B cell (primary cell): ENCODE results near the gene UBL3. TPM values are rescaled to one million over a fixed set of nuclear protein-coding genes. Genes with fewer than 3 reads are reported as not detected.

ENCODE experiments used
- ATAC-seq: fragments of 200-7000 bp; cut with Tn5 transposase; one replicate; pipeline ENCODE4 v1.10.0; 2021; ENCODE audit warnings: low read depth, mild to moderate bottlenecking, moderate number of reproducible peaks, moderate library complexity
- CTCF ChIA-PET: fragments of 350-600 bp; sonication (Branson Sonifier 250); formaldehyde crosslinking; loops from one replicate; lab custom pipeline; 2021; ENCODE audit warnings: antibody characterized with exemption, inconsistent platforms; lab: Charles Lee
- POLR2A ChIA-PET: fragments of 350-600 bp; sonication (Branson Sonifier 250); formaldehyde crosslinking; loops from one replicate; lab custom pipeline; 2021; ENCODE audit warnings: antibody characterized with exemption; lab: Charles Lee
- DNase-seq: peaks from one replicate; pipeline ENCODE4 v3.0.0; 2013
- H2AFZ ChIP-seq: 2 replicates; pipeline ENCODE4 v1.6.1; 2012; ENCODE audit warnings: mild to moderate bottlenecking, low read depth, low read length; ENCODE audit not compliant: insufficient read depth, poor library complexity, severe bottlenecking
- H3K27ac ChIP-seq, 2 donors: 1 replicate in 1 of 2; 2 replicates in 1 of 2; pipeline ENCODE4 v1.5.1; 2012 to 2013; ENCODE audit warnings: low read length in 2 of 2, mild to moderate bottlenecking in 2 of 2, moderate library complexity in 1 of 2
- H3K27me3 ChIP-seq, 4 experiments: fragments of 200-600 bp in 1 of 4; sonication (generic) in 1 of 4; replicated peaks in 1 of 4; 1 replicate in 2 of 4; 2 replicates in 2 of 4; pipeline versions ENCODE4 v1.6.1 to v1.7.0; 2013 to 2016; ENCODE audit warnings: low read length in 3 of 4, mild to moderate bottlenecking in 2 of 4, mixed read lengths in 1 of 4, moderate library complexity in 1 of 4; ENCODE audit not compliant: insufficient read depth in 4 of 4, control insufficient read depth in 3 of 4; ENCODE audit errors: control extremely low read depth in 1 of 4
- H3K36me3 ChIP-seq, 2 experiments: replicated peaks in 1 of 2; 1 replicate in 1 of 2; 2 replicates in 1 of 2; pipeline versions ENCODE4 v1.6.1 to v1.7.1; 2013; ENCODE audit warnings: low read length in 1 of 2; ENCODE audit not compliant: insufficient read depth in 2 of 2, control insufficient read depth in 1 of 2; ENCODE audit errors: control extremely low read depth in 1 of 2, extremely low read depth in 1 of 2
- H3K4me1 ChIP-seq, 2 donors: fragments of 200-600 bp in 1 of 2; sonication (generic) in 1 of 2; 1 replicate in 1 of 2; 2 replicates in 1 of 2; pipeline versions ENCODE4 v1.5.1 to v1.6.1; 2013 to 2017; ENCODE audit warnings: low read length in 2 of 2; ENCODE audit not compliant: control insufficient read depth in 2 of 2, insufficient read depth in 2 of 2
- H3K4me2 ChIP-seq: replicated peaks from 2 replicates; pipeline ENCODE3; 2012; ENCODE audit warnings: mild to moderate bottlenecking, low read depth, low read length; ENCODE audit not compliant: poor library complexity, severe bottlenecking
- H3K4me3 ChIP-seq, 5 experiments: fragments of 200-600 bp in 1 of 5; sonication (generic) in 1 of 5; 1 replicate in 3 of 5; 2 replicates in 2 of 5; pipeline versions ENCODE4 v1.5.1 to v1.7.0; 2011 to 2016; ENCODE audit warnings: low read length in 4 of 5, mild to moderate bottlenecking in 4 of 5, low read depth in 2 of 5, control low read depth in 1 of 5, moderate library complexity in 1 of 5; ENCODE audit not compliant: insufficient read depth in 1 of 5; ENCODE audit errors: control extremely low read depth in 1 of 5, extremely low read depth in 1 of 5
- H3K79me2 ChIP-seq: fragments of 200-600 bp; sonication (generic); one replicate; pipeline ENCODE4 v1.6.0; 2016; ENCODE audit warnings: low read length; ENCODE audit not compliant: control insufficient read depth, insufficient read depth
- H3K9ac ChIP-seq: fragments of 200-600 bp; sonication (generic); 2 replicates; pipeline ENCODE4 v1.6.1; 2017; ENCODE audit warnings: mild to moderate bottlenecking, low read length, moderate library complexity
- H3K9me3 ChIP-seq, 3 donors: one replicate each; pipeline versions ENCODE4 v1.6.1 to v1.7.1; 2013; ENCODE audit warnings: low read length in 2 of 3; ENCODE audit not compliant: control insufficient read depth in 2 of 3, insufficient read depth in 1 of 3; ENCODE audit errors: control extremely low read depth in 1 of 3
- H4K20me1 ChIP-seq: 2 replicates; pipeline ENCODE4 v1.6.0; 2012; ENCODE audit warnings: mild to moderate bottlenecking, low read length; ENCODE audit not compliant: insufficient read depth, control insufficient read depth, poor library complexity, severe bottlenecking
- H3K27ac Mint-ChIP-seq: one replicate; pipeline ENCODE4 v1.8.0; 2021; ENCODE audit warnings: mixed read lengths
- H3K27me3 Mint-ChIP-seq: one replicate; pipeline ENCODE4 v1.8.0; 2021; ENCODE audit warnings: mixed read lengths
- H3K4me1 Mint-ChIP-seq: one replicate; pipeline ENCODE4 v1.8.0; 2021; ENCODE audit warnings: mixed read lengths
- H3K4me3 Mint-ChIP-seq: one replicate; pipeline ENCODE4 v1.8.0; 2021; ENCODE audit warnings: mixed read lengths
- H3K9me3 Mint-ChIP-seq: one replicate; pipeline ENCODE4 v1.8.0; 2022; ENCODE audit warnings: mixed read lengths; ENCODE audit not compliant: insufficient read depth
- CTCF ChIP-seq: fragments of 200-600 bp; IDR thresholded peaks from one replicate; pipeline ENCODE4 v1.8.0; 2022; ENCODE audit warnings: antibody characterized with exemption, mild to moderate bottlenecking
- EZH2 ChIP-seq: IDR thresholded peaks from 2 replicates; pipeline ENCODE4 v1.6.1; 2012; ENCODE audit warnings: borderline replicate concordance, low read depth, mild to moderate bottlenecking, moderate library complexity, low read length; ENCODE audit not compliant: insufficient read depth, poor library complexity, severe bottlenecking
- whole genome bisulfite sequencing: methylation state at CpG from one replicate; pipeline ENCODE4 v1.1.5; 2013; ENCODE audit warnings: missing lambda C conversion rate; ENCODE audit not compliant: insufficient coverage; 5-methylcytosine and 5-hydroxymethylcytosine counted together
- intact Hi-C: fragments of 100-400 bp; cut with micrococcal nuclease; formaldehyde crosslinking; loops from one replicate; pipeline ENCODE4 v1.10.0; 2022
- polyA plus RNA-seq: library from polyadenylated mRNA; depleted of rRNA; stranded (reverse); fragments of >200 nt; gene quantifications from 2 replicates; pipeline ENCODE4 v1.2.3, GENCODE V29; 2012
- total RNA-seq, 2 donors: library from RNA; stranded (reverse); fragments of 120-200 nt in 1 of 2; gene quantifications; 1 replicate in 1 of 2; 2 replicates in 1 of 2; pipeline versions ENCODE4 v1.2.3 to v1.2.4, GENCODE V29; 2013 to 2022

Gene UBL3
- total and polyA plus RNA-seq, 2 donors (not counting 1 experiment from before 2014, with no cell fraction given) = 7.3 to 27.9 TPM

- DNase-seq = peak; percentile 19
- peak overlapping the region; percentile 10 for H3K4me3 Mint-ChIP-seq
- WGBS = no CpG with 5 or more reads among the region's 2 CpGs
- Histone ChIP-seq H2AFZ (no peak overlapping the region), H3K9ac (no peak overlapping the region), H3K79me2 (peaks cover 87% of the 10 kb centered on the region), H3K36me3 (no peaks in the 10 kb centered on the region), H3K4me1 (peaks cover 14 to 34% of the 10 kb centered on the region in 2 donors), H3K27me3 (no peaks in the 10 kb centered on the region), H3K4me2 (peak overlapping the region; percentile 14), H3K27ac (no peak overlapping the region), H3K4me3 (no peak overlapping the region), H4K20me1 (peaks cover 40% of the 10 kb centered on the region), H3K9me3 (no peaks in the 10 kb centered on the region)
- H3K4me1 Mint-ChIP-seq = peaks cover 51% of the 10 kb centered on the region
- POLR2A ChIA-PET = no interaction called here
- no peak overlapping the region for H3K27ac Mint-ChIP-seq
- H3K27me3 Mint-ChIP-seq = no peaks in the 10 kb centered on the region
- CTCF ChIA-PET = interaction anchor here (1.1 to 1.7 kb wide), 5 partner anchors 14 to 267 kb away, joined by 3 to 9 read pairs (median 4); no protein-coding TSS in a partner anchor
- TF ChIP-seq EZH2 (no peak), CTCF (peak; percentile 41)
- no peaks in the 10 kb centered on the region for H3K9me3 Mint-ChIP-seq
- no peak for ATAC-seq
- intact Hi-C loops = loop anchor here (5.0 to 10.0 kb wide), 3 partner anchors 73 to 899 kb away; no protein-coding TSS in a partner anchor
These were observed 4.9 kb downstream of the UBL3 start for GRCh38 chr13:29845440-29846056.

GRCh38 chr13:29844441-29844840, 6.0 kb downstream of the UBL3 start:
- Histone ChIP-seq H2AFZ (no peak overlapping the region), H3K4me3 (no peak overlapping the region), H3K79me2 (peaks cover 92% of the 10 kb centered on the region), H3K4me1 (peaks cover 14 to 34% of the 10 kb centered on the region in 2 donors), H3K9ac (no peak overlapping the region), H3K27ac (no peak overlapping the region), H3K9me3 (no peaks in the 10 kb centered on the region), H4K20me1 (peaks cover 39% of the 10 kb centered on the region), H3K4me2 (no peak overlapping the region), H3K36me3 (no peaks in the 10 kb centered on the region), H3K27me3 (no peaks in the 10 kb centered on the region)
- H3K4me3 Mint-ChIP-seq = no peak overlapping the region
- no peak for ATAC-seq
- no peak overlapping the region for H3K27ac Mint-ChIP-seq
- intact Hi-C loops = loop anchor here (10.0 kb wide), 2 partner anchors 340 to 900 kb away; no protein-coding TSS in a partner anchor
- ChIA-PET CTCF (interaction anchor here (1.0 to 1.7 kb wide), 3 partner anchors 73 to 79 kb away, joined by 3 to 9 read pairs (median 4); no protein-coding TSS in a partner anchor), POLR2A (no interaction called here)
- TF ChIP-seq CTCF (no peak), EZH2 (no peak)
- no peaks in the 10 kb centered on the region for H3K9me3 Mint-ChIP-seq
- peaks cover 56% of the 10 kb centered on the region for H3K4me1 Mint-ChIP-seq
- 100% methylated on average over 1 of the region's 1 CpG for WGBS
- no peaks in the 10 kb centered on the region for H3K27me3 Mint-ChIP-seq
- no peak for DNase-seq
